Upper lobe of right lung (tissue), 1 donor: ENCODE measurements around the gene NPAS3. TPM values are rescaled to one million over a fixed set of nuclear protein-coding genes. Genes with fewer than 3 reads are reported as not detected.

Experiments
- ATAC-seq: fragments of 200-7000 bp; cut with Tn5 transposase; one replicate; pipeline ENCODE4 v1.9.1; 2020; ENCODE audit warnings: mild to moderate bottlenecking, moderate library complexity
- DNase-seq: peaks from one replicate; pipeline ENCODE4 v3.0.0-alpha.2; 2020
- H3K27ac ChIP-seq: fragments of 200-600 bp; one replicate; pipeline ENCODE4 v1.8.0; 2022
- H3K27me3 ChIP-seq: fragments of 200-600 bp; one replicate; pipeline ENCODE4 v1.8.0; 2022; ENCODE audit warnings: mild to moderate bottlenecking
- H3K36me3 ChIP-seq: fragments of 200-600 bp; one replicate; pipeline ENCODE4 v1.8.0; 2022
- H3K4me1 ChIP-seq: fragments of 200-600 bp; one replicate; pipeline ENCODE4 v1.8.0; 2022
- H3K4me3 ChIP-seq: fragments of 200-600 bp; one replicate; pipeline ENCODE4 v1.8.0; 2022; ENCODE audit warnings: mild to moderate bottlenecking
- H3K9me3 ChIP-seq: fragments of 200-600 bp; one replicate; pipeline ENCODE4 v1.8.0; 2022
- CTCF ChIP-seq: fragments of 200-600 bp; IDR thresholded peaks from one replicate; pipeline ENCODE4 v1.8.0; 2022; ENCODE audit warnings: antibody characterized with exemption
- intact Hi-C: fragments of 100-400 bp; cut with DNase I; formaldehyde crosslinking; loops from one replicate; pipeline ENCODE4 v1.11.0; 2022
- total RNA-seq: library from RNA; stranded (reverse); fragmentation: NEBNext Ultra II Directional; extraction: Animal tissue kit (Norgen Biotek cat#: 25700); gene quantifications from one replicate; pipeline ENCODE4 v1.2.1, GENCODE V29; 2021
- donor health status: DM: no; HTN: yes; CAD: no; lungs with severe emphysema.

Gene NPAS3
- total RNA-seq, 1 donor from 2014 or later: 1.2 TPM

GRCh38 chr14:33052943-33053342 lies 114.3 kb downstream of the NPAS3 start:
- DNase-seq (no peak), ATAC-seq (no peak)
- Histone ChIP-seq H3K36me3 (no peaks in the 10 kb centered on the region), H3K27ac (no peak overlapping the region), H3K27me3 (no peaks in the 10 kb centered on the region), H3K9me3 (no peaks in the 10 kb centered on the region), H3K4me3 (no peak overlapping the region), H3K4me1 (no peaks in the 10 kb centered on the region)
- intact Hi-C loops: no loop called here
- no peak for TF ChIP-seq CTCF

- intact Hi-C loops: no loop called here
- no peaks in the 10 kb centered on the region for H3K9me3 ChIP-seq
- no peak overlapping the region for H3K4me3 ChIP-seq
- ATAC-seq (no peak), DNase-seq (no peak)
- no peak overlapping the region for H3K27ac ChIP-seq
- H3K4me1 ChIP-seq: no peaks in the 10 kb centered on the region
- TF ChIP-seq CTCF: no peak
- H3K27me3 ChIP-seq: no peaks in the 10 kb centered on the region
- H3K36me3 ChIP-seq: no peaks in the 10 kb centered on the region
Observed at GRCh38 chr14:33056213-33056612, 117.5 kb downstream of the NPAS3 start.

GRCh38 chr14:33057585-33057984 lies 118.9 kb downstream of the NPAS3 start:
- H3K9me3 ChIP-seq: no peaks in the 10 kb centered on the region
- ATAC-seq: no peak
- H3K27me3 ChIP-seq: no peaks in the 10 kb centered on the region
- TF ChIP-seq CTCF: no peak
- DNase-seq: no peak
- intact Hi-C loops: no loop called here
- no peak overlapping the region for H3K4me3 ChIP-seq
- H3K36me3 ChIP-seq: no peaks in the 10 kb centered on the region
- no peak overlapping the region for H3K27ac ChIP-seq
- no peaks in the 10 kb centered on the region for H3K4me1 ChIP-seq

GRCh38 chr14:33061667-33062325 lies 123.1 kb downstream of the NPAS3 start:
- H3K27ac ChIP-seq: no peak overlapping the region

GRCh38 chr14:33062476-33062875 lies 123.8 kb downstream of the NPAS3 start:
- Histone ChIP-seq H3K27me3 (no peaks in the 10 kb centered on the region), H3K36me3 (no peaks in the 10 kb centered on the region), H3K9me3 (no peaks in the 10 kb centered on the region), H3K27ac (no peak overlapping the region), H3K4me3 (no peak overlapping the region), H3K4me1 (no peaks in the 10 kb centered on the region)
- no peak for ATAC-seq
- DNase-seq: no peak
- intact Hi-C loops: no loop called here
- TF ChIP-seq CTCF: no peak

More at GRCh38 chr14:33061667-33062325, 123.1 kb downstream of the NPAS3 start:
- H3K27me3 ChIP-seq: no peaks in the 10 kb centered on the region
- ATAC-seq (no peak), DNase-seq (no peak)
- no peaks in the 10 kb centered on the region for H3K36me3 ChIP-seq
- no peaks in the 10 kb centered on the region for H3K9me3 ChIP-seq
- no peaks in the 10 kb centered on the region for H3K4me1 ChIP-seq
- intact Hi-C loops: no loop called here
- H3K4me3 ChIP-seq: no peak overlapping the region
- TF ChIP-seq CTCF: no peak

GRCh38 chr14:33062881-33063280 lies 124.2 kb downstream of the NPAS3 start:
- intact Hi-C loops: no loop called here
- TF ChIP-seq CTCF: no peak
- ATAC-seq: no peak
- no peak overlapping the region for H3K4me3 ChIP-seq
- no peak overlapping the region for H3K27ac ChIP-seq
- H3K36me3 ChIP-seq: no peaks in the 10 kb centered on the region
- no peaks in the 10 kb centered on the region for H3K9me3 ChIP-seq
- no peak for DNase-seq
- H3K27me3 ChIP-seq: no peaks in the 10 kb centered on the region
- H3K4me1 ChIP-seq: no peaks in the 10 kb centered on the region
